ENCODE data around the gene WNT5A. TPM values are rescaled to one million over a fixed set of nuclear protein-coding genes. Genes with fewer than 3 reads are reported as not detected.
A peak's percentile ranks its signal among the peaks of the same experiment; 100 is the strongest.

WNT5A gene
- total RNA-seq, 1 donor from 2014 or later: 10.7 TPM

DNA sequence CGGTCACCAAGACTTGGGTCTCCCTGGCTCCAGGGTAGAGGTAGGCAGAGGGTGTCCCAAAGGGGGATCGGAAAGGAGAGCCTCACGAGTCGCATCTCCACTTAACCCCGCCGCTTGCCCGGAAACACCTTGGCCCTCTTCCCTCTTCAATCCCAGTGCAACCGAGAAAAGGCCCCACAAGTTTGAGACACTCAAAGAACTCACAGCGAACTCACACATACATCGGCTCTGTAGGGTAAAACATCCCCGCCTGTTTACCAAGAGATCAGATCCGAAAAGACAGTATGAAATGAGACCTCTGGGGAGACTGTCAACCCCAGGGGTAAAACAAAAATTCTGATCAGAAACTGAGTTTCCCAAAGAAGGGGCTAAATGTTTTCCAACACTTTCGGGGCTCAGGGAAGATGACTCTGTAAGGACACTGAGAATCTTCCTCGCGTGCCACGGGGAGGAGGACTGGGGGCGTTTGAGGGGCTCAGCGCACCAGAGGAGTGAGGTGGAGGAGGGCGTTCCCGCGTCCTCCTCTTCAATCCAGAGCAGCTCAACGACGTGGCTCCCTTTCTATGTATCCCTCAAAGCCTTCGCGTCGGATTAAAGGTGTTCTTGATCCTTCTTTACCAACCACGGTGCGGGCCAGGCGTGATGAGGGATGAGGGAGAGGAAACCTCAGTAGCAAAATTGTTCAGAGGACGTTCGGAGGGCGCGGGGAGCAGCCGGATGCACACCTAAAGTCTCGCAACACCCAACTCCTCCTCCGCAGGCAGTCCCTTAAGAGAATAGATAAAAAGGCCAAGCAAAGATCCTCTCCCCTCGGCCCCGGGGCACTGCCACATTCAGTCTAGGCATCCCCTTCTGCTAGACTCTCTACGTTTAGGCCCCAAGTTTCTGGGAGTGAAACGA, 3.7 kb downstream of the WNT5A start:
- H3K4me3 ChIP-seq (ENCODE audit: low read depth, low read length): no peak overlapping the region
- no peaks in the 10 kb centered on the region for H3K36me3 ChIP-seq (ENCODE audit: control insufficient read depth, insufficient read depth, low read length)
- H3K27me3 ChIP-seq (ENCODE audit: control insufficient read depth, insufficient read depth, low read length): no peaks in the 10 kb centered on the region
- no peak for DNase-seq (ENCODE audit: low read depth)
- TF ChIP-seq, protein P1, sequence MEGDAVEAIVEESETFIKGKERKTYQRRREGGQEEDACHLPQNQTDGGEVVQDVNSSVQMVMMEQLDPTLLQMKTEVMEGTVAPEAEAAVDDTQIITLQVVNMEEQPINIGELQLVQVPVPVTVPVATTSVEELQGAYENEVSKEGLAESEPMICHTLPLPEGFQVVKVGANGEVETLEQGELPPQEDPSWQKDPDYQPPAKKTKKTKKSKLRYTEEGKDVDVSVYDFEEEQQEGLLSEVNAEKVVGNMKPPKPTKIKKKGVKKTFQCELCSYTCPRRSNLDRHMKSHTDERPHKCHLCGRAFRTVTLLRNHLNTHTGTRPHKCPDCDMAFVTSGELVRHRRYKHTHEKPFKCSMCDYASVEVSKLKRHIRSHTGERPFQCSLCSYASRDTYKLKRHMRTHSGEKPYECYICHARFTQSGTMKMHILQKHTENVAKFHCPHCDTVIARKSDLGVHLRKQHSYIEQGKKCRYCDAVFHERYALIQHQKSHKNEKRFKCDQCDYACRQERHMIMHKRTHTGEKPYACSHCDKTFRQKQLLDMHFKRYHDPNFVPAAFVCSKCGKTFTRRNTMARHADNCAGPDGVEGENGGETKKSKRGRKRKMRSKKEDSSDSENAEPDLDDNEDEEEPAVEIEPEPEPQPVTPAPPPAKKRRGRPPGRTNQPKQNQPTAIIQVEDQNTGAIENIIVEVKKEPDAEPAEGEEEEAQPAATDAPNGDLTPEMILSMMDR (IDR thresholded peaks at IDR 0.05; ENCODE audit: insufficient read depth, low read length, poor library complexity, severe bottlenecking): no peak

- no peak for DNase-seq (ENCODE audit: low read depth)
Observed at GRCh38 chr3:55482496-55483195, 4.5 kb downstream of the WNT5A start.

GRCh38 chr3:55481744-55482495, 5.2 kb downstream of the WNT5A start:
- DNase-seq (ENCODE audit: low read depth): no peak
- TF ChIP-seq, protein P1 (IDR thresholded peaks at IDR 0.05; ENCODE audit: insufficient read depth, low read length, poor library complexity, severe bottlenecking): peak; percentile 45
- peak overlapping the region; percentile 54 for H3K4me3 ChIP-seq (ENCODE audit: low read depth, low read length)
- no peaks in the 10 kb centered on the region for H3K27me3 ChIP-seq (ENCODE audit: control insufficient read depth, insufficient read depth, low read length)
- no peaks in the 10 kb centered on the region for H3K36me3 ChIP-seq (ENCODE audit: control insufficient read depth, insufficient read depth, low read length)

More at GRCh38 chr3:55482496-55483195, 4.5 kb downstream of the WNT5A start:
- TF ChIP-seq, protein P1 (IDR thresholded peaks at IDR 0.05; ENCODE audit: insufficient read depth, low read length, poor library complexity, severe bottlenecking): no peak
- peak overlapping the region; percentile 54 for H3K4me3 ChIP-seq (ENCODE audit: low read depth, low read length)
- no peaks in the 10 kb centered on the region for H3K27me3 ChIP-seq (ENCODE audit: control insufficient read depth, insufficient read depth, low read length)
- H3K36me3 ChIP-seq (ENCODE audit: control insufficient read depth, insufficient read depth, low read length): no peaks in the 10 kb centered on the region

DNA sequence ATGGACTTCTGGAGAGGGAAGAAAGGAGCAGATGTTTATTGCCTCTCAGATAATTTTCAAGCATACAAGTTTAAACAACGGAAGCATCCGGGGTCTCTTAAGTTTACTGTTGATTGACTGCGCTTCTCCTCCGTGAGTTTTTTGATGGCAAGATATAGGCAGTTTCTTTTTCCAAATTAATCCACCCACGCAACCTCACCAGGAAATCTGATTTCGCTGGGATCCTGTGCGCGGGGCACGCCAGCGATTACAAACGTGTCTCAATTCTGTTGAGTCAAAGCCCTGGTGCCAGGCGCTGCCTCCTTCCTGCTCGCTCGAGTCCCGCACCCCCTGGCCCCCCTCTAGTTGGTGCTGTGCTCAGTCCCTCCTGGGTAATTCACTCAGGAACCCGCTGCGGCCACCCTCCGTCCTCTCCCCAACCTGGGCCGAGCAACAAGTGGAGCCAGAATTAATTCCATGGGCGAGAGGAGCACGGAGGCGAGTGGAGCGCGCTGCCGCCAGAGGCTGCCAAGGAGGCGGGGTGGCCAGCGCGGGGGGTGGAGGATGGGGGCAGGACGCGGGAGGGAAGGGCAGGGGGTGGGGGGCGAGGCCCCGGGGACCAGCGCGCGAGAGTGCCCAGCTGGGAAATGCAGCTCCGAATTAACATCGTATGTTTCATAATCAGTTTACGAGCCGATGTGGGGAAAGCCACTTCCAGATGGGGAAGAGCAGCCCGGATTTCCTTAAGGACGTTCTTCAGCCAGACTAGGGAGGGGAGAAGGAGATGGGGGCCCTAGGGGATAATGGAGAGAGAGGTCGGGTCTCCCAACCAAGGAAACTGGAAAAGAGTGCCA, 6.0 kb downstream of the WNT5A start:
- DNase-seq (ENCODE audit: low read depth): no peak
- peak overlapping the region; percentile 54 for H3K4me3 ChIP-seq (ENCODE audit: low read depth, low read length)
- no peaks in the 10 kb centered on the region for H3K36me3 ChIP-seq (ENCODE audit: control insufficient read depth, insufficient read depth, low read length)
- TF ChIP-seq, protein P1 (IDR thresholded peaks at IDR 0.05; ENCODE audit: insufficient read depth, low read length, poor library complexity, severe bottlenecking): peak; percentile 16
- no peaks in the 10 kb centered on the region for H3K27me3 ChIP-seq (ENCODE audit: control insufficient read depth, insufficient read depth, low read length)
